H1 (cell line): Measurements from ENCODE around the gene CCDC18. TPM values are rescaled to one million over a fixed set of nuclear protein-coding genes. Genes with fewer than 3 reads are reported as not detected.

Experiments used
- RBBP5 ChIP-seq: IDR thresholded peaks from 2 replicates; pipeline ENCODE4 v1.7.1; 2012; ENCODE audit warnings: low read depth, mild to moderate bottlenecking, inconsistent platforms, low read length, moderate library complexity, borderline replicate concordance
- TEAD4 ChIP-seq: IDR thresholded peaks from 2 replicates; pipeline ENCODE4 v1.6.1; 2012; ENCODE audit warnings: low read depth, low read length, inconsistent platforms, mixed read lengths
- polyA plus RNA-seq, 7 experiments: library from polyadenylated mRNA; depleted of rRNA in 3 of 7; stranded (reverse) in 5 of 7; unstranded in 2 of 7; fragments of >200 nt in 5 of 7; fragments of 200-250 nt in 2 of 7; gene quantifications; 1 replicate in 5 of 7; 2 replicates in 1 of 7; 4 replicates in 1 of 7; pipeline versions ENCODE4 v1.2.1 to v1.2.3, GENCODE V29; 2011 to 2013; ENCODE audit warnings: missing spikeins in 2 of 7, mixed read lengths in 2 of 7
- total RNA-seq: library from RNA; stranded (reverse); fragmentation: NEBNext Ultra II Directional; extraction: Animal tissue kit (Norgen Biotek cat#: 25700); gene quantifications from 2 replicates; pipeline ENCODE4 v1.2.1, GENCODE V29; 2021
- TF ChIP-seq, protein P1 (sequence below): fragments of 300-600 bp; sonication (generic); IDR thresholded peaks from 2 replicates; pipeline ENCODE4 v1.7.1; 2012; ENCODE audit warnings: low read length, moderate library complexity, mild to moderate bottlenecking, inconsistent platforms; ENCODE audit not compliant: insufficient replicate concordance

CCDC18 gene
- total and polyA plus RNA-seq, 2 of the 8 experiments (the other 6 are each of a cell fraction or from before 2014, with no cell fraction given): 3.0 to 21.2 TPM

DNA sequence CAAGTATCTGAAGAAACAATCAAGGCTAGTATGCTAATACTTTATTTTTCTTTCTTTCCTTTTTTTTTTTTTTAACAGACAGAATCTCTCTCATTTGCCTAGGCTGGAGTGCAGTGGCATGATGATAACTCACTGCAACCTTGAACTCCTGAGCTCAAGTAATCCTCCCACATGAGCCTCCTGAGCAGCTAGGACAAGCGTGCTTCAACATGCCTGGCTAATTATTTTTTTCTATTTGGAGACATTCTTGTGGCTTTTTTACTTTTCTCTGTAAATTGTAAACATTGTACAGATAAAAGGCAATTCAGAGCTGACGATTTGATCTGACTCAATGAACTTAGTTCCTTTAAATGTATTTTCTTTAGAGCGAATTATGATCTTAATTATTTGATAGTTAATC lies 41.4 kb downstream of the CCDC18 start (continued):
- TF ChIP-seq, protein P1, sequence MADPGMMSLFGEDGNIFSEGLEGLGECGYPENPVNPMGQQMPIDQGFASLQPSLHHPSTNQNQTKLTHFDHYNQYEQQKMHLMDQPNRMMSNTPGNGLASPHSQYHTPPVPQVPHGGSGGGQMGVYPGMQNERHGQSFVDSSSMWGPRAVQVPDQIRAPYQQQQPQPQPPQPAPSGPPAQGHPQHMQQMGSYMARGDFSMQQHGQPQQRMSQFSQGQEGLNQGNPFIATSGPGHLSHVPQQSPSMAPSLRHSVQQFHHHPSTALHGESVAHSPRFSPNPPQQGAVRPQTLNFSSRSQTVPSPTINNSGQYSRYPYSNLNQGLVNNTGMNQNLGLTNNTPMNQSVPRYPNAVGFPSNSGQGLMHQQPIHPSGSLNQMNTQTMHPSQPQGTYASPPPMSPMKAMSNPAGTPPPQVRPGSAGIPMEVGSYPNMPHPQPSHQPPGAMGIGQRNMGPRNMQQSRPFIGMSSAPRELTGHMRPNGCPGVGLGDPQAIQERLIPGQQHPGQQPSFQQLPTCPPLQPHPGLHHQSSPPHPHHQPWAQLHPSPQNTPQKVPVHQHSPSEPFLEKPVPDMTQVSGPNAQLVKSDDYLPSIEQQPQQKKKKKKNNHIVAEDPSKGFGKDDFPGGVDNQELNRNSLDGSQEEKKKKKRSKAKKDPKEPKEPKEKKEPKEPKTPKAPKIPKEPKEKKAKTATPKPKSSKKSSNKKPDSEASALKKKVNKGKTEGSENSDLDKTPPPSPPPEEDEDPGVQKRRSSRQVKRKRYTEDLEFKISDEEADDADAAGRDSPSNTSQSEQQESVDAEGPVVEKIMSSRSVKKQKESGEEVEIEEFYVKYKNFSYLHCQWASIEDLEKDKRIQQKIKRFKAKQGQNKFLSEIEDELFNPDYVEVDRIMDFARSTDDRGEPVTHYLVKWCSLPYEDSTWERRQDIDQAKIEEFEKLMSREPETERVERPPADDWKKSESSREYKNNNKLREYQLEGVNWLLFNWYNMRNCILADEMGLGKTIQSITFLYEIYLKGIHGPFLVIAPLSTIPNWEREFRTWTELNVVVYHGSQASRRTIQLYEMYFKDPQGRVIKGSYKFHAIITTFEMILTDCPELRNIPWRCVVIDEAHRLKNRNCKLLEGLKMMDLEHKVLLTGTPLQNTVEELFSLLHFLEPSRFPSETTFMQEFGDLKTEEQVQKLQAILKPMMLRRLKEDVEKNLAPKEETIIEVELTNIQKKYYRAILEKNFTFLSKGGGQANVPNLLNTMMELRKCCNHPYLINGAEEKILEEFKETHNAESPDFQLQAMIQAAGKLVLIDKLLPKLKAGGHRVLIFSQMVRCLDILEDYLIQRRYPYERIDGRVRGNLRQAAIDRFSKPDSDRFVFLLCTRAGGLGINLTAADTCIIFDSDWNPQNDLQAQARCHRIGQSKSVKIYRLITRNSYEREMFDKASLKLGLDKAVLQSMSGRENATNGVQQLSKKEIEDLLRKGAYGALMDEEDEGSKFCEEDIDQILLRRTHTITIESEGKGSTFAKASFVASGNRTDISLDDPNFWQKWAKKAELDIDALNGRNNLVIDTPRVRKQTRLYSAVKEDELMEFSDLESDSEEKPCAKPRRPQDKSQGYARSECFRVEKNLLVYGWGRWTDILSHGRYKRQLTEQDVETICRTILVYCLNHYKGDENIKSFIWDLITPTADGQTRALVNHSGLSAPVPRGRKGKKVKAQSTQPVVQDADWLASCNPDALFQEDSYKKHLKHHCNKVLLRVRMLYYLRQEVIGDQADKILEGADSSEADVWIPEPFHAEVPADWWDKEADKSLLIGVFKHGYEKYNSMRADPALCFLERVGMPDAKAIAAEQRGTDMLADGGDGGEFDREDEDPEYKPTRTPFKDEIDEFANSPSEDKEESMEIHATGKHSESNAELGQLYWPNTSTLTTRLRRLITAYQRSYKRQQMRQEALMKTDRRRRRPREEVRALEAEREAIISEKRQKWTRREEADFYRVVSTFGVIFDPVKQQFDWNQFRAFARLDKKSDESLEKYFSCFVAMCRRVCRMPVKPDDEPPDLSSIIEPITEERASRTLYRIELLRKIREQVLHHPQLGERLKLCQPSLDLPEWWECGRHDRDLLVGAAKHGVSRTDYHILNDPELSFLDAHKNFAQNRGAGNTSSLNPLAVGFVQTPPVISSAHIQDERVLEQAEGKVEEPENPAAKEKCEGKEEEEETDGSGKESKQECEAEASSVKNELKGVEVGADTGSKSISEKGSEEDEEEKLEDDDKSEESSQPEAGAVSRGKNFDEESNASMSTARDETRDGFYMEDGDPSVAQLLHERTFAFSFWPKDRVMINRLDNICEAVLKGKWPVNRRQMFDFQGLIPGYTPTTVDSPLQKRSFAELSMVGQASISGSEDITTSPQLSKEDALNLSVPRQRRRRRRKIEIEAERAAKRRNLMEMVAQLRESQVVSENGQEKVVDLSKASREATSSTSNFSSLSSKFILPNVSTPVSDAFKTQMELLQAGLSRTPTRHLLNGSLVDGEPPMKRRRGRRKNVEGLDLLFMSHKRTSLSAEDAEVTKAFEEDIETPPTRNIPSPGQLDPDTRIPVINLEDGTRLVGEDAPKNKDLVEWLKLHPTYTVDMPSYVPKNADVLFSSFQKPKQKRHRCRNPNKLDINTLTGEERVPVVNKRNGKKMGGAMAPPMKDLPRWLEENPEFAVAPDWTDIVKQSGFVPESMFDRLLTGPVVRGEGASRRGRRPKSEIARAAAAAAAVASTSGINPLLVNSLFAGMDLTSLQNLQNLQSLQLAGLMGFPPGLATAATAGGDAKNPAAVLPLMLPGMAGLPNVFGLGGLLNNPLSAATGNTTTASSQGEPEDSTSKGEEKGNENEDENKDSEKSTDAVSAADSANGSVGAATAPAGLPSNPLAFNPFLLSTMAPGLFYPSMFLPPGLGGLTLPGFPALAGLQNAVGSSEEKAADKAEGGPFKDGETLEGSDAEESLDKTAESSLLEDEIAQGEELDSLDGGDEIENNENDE: no peak
- TF ChIP-seq TEAD4 (no peak), RBBP5 (no peak)
